Mesothelial cell of epicardium (in vitro differentiated cells): ENCODE results near the gene ECEL1. TPM values are rescaled to one million over a fixed set of nuclear protein-coding genes. Genes with fewer than 3 reads are reported as not detected.

ENCODE experiments used
- DNase-seq, 2 experiments: peaks; one replicate each; pipeline ENCODE4 v3.0.0; 2021; ENCODE audit warnings: low spot score in 2 of 2; ENCODE audit not compliant: unreplicated experiment in 2 of 2
- H3K27ac Mint-ChIP-seq: 2 replicates; pipeline ENCODE4 v1.8.0; 2021; ENCODE audit warnings: mixed read lengths
- H3K27me3 Mint-ChIP-seq: 2 replicates; pipeline ENCODE4 v1.8.0; 2021; ENCODE audit warnings: low read depth, mixed read lengths
- H3K36me3 Mint-ChIP-seq: 2 replicates; pipeline ENCODE4 v1.8.0; 2021; ENCODE audit warnings: mixed read lengths
- H3K4me1 Mint-ChIP-seq: 2 replicates; pipeline ENCODE4 v1.8.0; 2021; ENCODE audit warnings: mixed read lengths
- H3K4me3 Mint-ChIP-seq: 2 replicates; pipeline ENCODE4 v1.8.0; 2021; ENCODE audit warnings: mild to moderate bottlenecking, moderate library complexity, mixed read lengths
- H3K9me3 Mint-ChIP-seq: 2 replicates; pipeline ENCODE4 v1.8.0; 2021; ENCODE audit warnings: mixed read lengths
- CTCF ChIP-seq: fragments of 200-600 bp; sonication (generic); IDR thresholded peaks from one replicate; pipeline ENCODE4 v1.5.0; 2021; ENCODE audit warnings: antibody characterized with exemption; ENCODE audit not compliant: unreplicated experiment
- total RNA-seq: library from RNA; stranded (reverse); gene quantifications from 3 replicates; pipeline ENCODE4 v1.2.1, GENCODE V29; 2021

The ECEL1 gene
- total RNA-seq, 1 donor from 2014 or later = 8.8 TPM

GRCh38 chr2:232437195-232437571 is 50.5 kb downstream of the ECEL1 start:
- H3K27ac Mint-ChIP-seq = no peak overlapping the region
- peaks cover 3% of the 10 kb centered on the region for H3K4me1 Mint-ChIP-seq
- H3K36me3 Mint-ChIP-seq = no peaks in the 10 kb centered on the region
- no peak for TF ChIP-seq CTCF
- H3K27me3 Mint-ChIP-seq = peaks cover 10% of the 10 kb centered on the region
- H3K9me3 Mint-ChIP-seq = no peaks in the 10 kb centered on the region
- no peak for DNase-seq
- H3K4me3 Mint-ChIP-seq = no peak overlapping the region

DNA sequence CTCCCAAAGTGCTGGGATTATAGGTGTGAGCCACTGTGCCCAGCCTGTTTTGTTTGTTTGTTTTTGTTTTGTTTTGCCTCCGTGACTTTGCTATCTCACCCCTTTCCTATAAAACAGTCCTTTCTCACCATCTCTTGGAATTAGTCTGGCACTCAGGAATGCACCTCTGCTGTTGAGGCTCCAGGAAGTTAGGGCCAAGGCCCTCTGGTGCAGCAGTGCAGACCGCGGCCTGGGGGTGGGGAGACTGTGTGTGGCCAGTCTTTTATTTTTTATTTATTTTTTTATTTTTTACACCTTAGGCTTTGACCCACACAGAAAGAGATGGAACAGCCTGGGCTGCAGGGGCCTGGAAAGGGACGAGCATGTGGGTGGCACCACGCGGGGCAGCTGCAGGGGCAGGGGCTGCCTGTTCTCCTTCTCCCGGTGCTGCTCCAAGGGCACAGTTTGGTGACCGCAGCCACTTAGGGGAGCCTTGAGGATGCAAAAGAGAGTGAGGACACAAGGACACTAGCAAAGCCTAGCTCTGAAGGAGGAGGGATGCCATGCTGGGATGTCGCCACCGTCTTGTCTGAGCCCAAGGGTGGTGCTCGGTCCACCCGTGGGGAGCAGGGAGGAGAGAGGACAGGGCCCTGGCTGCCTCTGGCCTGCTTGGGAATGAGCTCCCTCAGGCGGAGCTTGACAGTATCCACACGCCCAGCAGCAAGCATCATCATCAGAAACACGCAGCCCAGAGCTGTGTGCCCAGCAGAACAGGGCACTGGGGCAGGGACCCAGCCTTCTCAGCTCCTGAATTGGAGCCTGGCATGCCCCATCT is 51.0 kb downstream of the ECEL1 start:
- H3K36me3 Mint-ChIP-seq = no peaks in the 10 kb centered on the region
- no peaks in the 10 kb centered on the region for H3K9me3 Mint-ChIP-seq
- no peak for TF ChIP-seq CTCF
- H3K27ac Mint-ChIP-seq = no peak overlapping the region
- H3K4me3 Mint-ChIP-seq = no peak overlapping the region
- H3K4me1 Mint-ChIP-seq = peaks cover 3% of the 10 kb centered on the region
- peaks cover 9% of the 10 kb centered on the region for H3K27me3 Mint-ChIP-seq
- no peak for DNase-seq

DNA sequence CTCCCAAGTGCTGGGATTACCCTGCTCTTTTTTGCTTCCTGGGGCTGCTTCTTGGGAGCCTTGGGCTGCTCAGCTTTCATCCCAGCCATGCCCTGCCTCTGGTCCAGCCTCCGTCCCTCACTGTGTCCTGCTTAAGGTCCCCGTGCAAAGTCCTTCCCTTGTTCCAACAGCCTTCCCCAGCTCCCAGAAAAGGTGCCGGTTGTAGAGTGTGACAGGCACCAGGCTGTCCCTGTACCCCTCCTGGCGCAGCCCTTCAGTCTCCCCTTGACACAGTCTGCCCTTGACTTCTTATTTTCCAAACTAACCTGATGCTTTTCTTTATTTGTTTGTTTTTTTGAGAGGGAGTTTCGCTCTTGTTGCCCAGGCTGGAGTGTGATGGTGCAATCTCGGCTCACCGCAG is 51.8 kb downstream of the ECEL1 start:
- TF ChIP-seq CTCF = no peak
- H3K4me1 Mint-ChIP-seq = peaks cover 3% of the 10 kb centered on the region

DNA sequence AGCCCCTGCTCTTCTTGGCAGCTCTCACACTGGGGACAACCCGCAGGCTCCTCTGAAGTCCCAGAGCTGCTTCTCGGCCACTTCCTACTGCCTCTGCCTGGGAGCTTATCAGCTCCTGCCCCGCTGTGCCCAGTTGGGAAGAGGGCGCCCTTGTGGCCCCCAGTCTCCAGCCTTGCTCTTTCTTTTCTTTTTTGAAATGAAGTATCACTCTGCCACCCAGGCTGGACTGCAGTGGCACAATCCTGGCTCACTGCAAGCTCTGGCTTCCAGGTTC is 52.3 kb downstream of the ECEL1 start:
- Mint-ChIP-seq H3K4me1 (peaks cover 2% of the 10 kb centered on the region), H3K27ac (no peak overlapping the region), H3K9me3 (no peaks in the 10 kb centered on the region), H3K4me3 (no peak overlapping the region), H3K36me3 (no peaks in the 10 kb centered on the region), H3K27me3 (peaks cover 3% of the 10 kb centered on the region)
- TF ChIP-seq CTCF = no peak
- no peak for DNase-seq

More for the DNA sequence above, 51.8 kb downstream of the ECEL1 start:
- DNase-seq = no peak
- H3K4me3 Mint-ChIP-seq = no peak overlapping the region
- H3K36me3 Mint-ChIP-seq = no peaks in the 10 kb centered on the region
- H3K27me3 Mint-ChIP-seq = peaks cover 6% of the 10 kb centered on the region
- H3K27ac Mint-ChIP-seq = no peak overlapping the region
- no peaks in the 10 kb centered on the region for H3K9me3 Mint-ChIP-seq

- no peaks in the 10 kb centered on the region for H3K9me3 Mint-ChIP-seq
- no peaks in the 10 kb centered on the region for H3K4me1 Mint-ChIP-seq
- no peak overlapping the region for H3K27ac Mint-ChIP-seq
- no peak for TF ChIP-seq CTCF
- H3K4me3 Mint-ChIP-seq = no peak overlapping the region
- H3K36me3 Mint-ChIP-seq = no peaks in the 10 kb centered on the region
- H3K27me3 Mint-ChIP-seq = peaks cover 3% of the 10 kb centered on the region
- no peak for DNase-seq
Measured at GRCh38 chr2:232434563-232435374, 52.9 kb downstream of the ECEL1 start.
